SK-N-SH (cell line): ENCODE data around the gene PDE8A. TPM values are rescaled to one million over a fixed set of nuclear protein-coding genes. Genes with fewer than 3 reads are reported as not detected.

Experiments used
- CTCF ChIA-PET: fragments of 300-600, 350-600 bp; formaldehyde crosslinking; extraction: SDS; loops from one replicate; lab custom pipeline; 2021; lab: Yijun Ruan, JAX
- POLR2A ChIA-PET: fragments of 350-600 bp; sonication (Branson Sonifier 250); formaldehyde crosslinking; extraction: SDS; loops from one replicate; lab custom pipeline; 2020; ENCODE audit warnings: antibody characterized with exemption, inconsistent platforms; lab: Yijun Ruan, JAX
- DNase-seq: peaks from one replicate; pipeline ENCODE4 v3.0.0; 2012
- H2AFZ ChIP-seq: fragments of 200-600 bp; sonication (generic); 2 replicates; pipeline ENCODE4 v1.8.1; 2016; ENCODE audit warnings: antibody characterized with exemption, mild to moderate bottlenecking, low read depth
- H3F3A ChIP-seq: fragments of 200-600 bp; sonication (generic); replicated peaks from 2 replicates; pipeline ENCODE3; 2016; ENCODE audit warnings: antibody characterized with exemption, mild to moderate bottlenecking; ENCODE audit not compliant: insufficient read depth
- H3K27ac ChIP-seq, 2 experiments: fragments of 200-500 bp in 1 of 2; fragments of 200-600 bp in 1 of 2; sonication (Bioruptor generic) in 1 of 2; sonication (generic), shearing (Covaris generic) in 1 of 2; 2 replicates each; pipeline versions ENCODE4 v1.5.1 to v1.6.1; 2014 to 2016; ENCODE audit warnings: low read depth in 2 of 2, inconsistent platforms in 1 of 2, low read length in 1 of 2, mild to moderate bottlenecking in 1 of 2, mixed read lengths in 1 of 2
- H3K27me3 ChIP-seq: fragments of 200-600 bp; sonication (generic), shearing (Covaris generic); 2 replicates; pipeline ENCODE4 v1.6.1; 2016; ENCODE audit warnings: mixed run types; ENCODE audit not compliant: insufficient read depth
- H3K36me3 ChIP-seq, 2 experiments: fragments of 200-500 bp in 1 of 2; fragments of 200-600 bp in 1 of 2; sonication (Bioruptor generic) in 1 of 2; sonication (generic) in 1 of 2; replicated peaks in 1 of 2; 2 replicates each; pipeline versions ENCODE3 to v1.5.1; 2014 to 2016; ENCODE audit warnings: low read length in 1 of 2, mild to moderate bottlenecking in 1 of 2; ENCODE audit not compliant: insufficient read depth in 2 of 2, control insufficient read depth in 1 of 2
- H3K4me1 ChIP-seq, 2 experiments: fragments of 200-500 bp in 1 of 2; fragments of 200-600 bp in 1 of 2; sonication (Bioruptor generic) in 1 of 2; sonication (generic), shearing (Covaris generic) in 1 of 2; 2 replicates each; pipeline versions ENCODE4 v1.5.1 to v1.6.1; 2014 to 2016; ENCODE audit warnings: low read depth in 1 of 2, low read length in 1 of 2, mixed run types in 1 of 2; ENCODE audit not compliant: insufficient read depth in 2 of 2, control insufficient read depth in 1 of 2
- H3K4me2 ChIP-seq: fragments of 200-600 bp; sonication (generic), shearing (Covaris generic); 2 replicates; pipeline ENCODE4 v1.6.1; 2017; ENCODE audit warnings: mixed run types
- H3K4me3 ChIP-seq, 2 experiments: fragments of 200-500 bp in 1 of 2; fragments of 200-600 bp in 1 of 2; sonication (Bioruptor generic) in 1 of 2; sonication (generic), shearing (Covaris generic) in 1 of 2; 2 replicates each; pipeline versions ENCODE4 v1.5.1 to v1.8.1; 2014 to 2016; ENCODE audit warnings: low read depth in 2 of 2, inconsistent platforms in 1 of 2, low read length in 1 of 2, mild to moderate bottlenecking in 1 of 2, mixed read lengths in 1 of 2, moderate library complexity in 1 of 2
- H3K79me2 ChIP-seq: fragments of 200-600 bp; sonication (generic); 2 replicates; pipeline ENCODE4 v1.8.1; 2017; ENCODE audit warnings: mild to moderate bottlenecking; ENCODE audit not compliant: insufficient read depth
- H3K9ac ChIP-seq: fragments of 200-600 bp; sonication (generic); 2 replicates; pipeline ENCODE4 v1.6.1; 2017; ENCODE audit warnings: mixed run types
- H3K9me2 ChIP-seq: fragments of 200-600 bp; sonication (generic); 2 replicates; pipeline ENCODE4 v1.6.1; 2017; ENCODE audit warnings: mixed run types
- H3K9me3 ChIP-seq: fragments of 200-600 bp; sonication (generic); 2 replicates; pipeline ENCODE4 v1.6.1; 2017; ENCODE audit warnings: mixed run types, mild to moderate bottlenecking, moderate library complexity
- H4K20me1 ChIP-seq: fragments of 200-600 bp; sonication (generic); 2 replicates; pipeline ENCODE4 v1.6.1; 2017; ENCODE audit warnings: mild to moderate bottlenecking, mixed run types; ENCODE audit not compliant: insufficient read depth
- CHD2 ChIP-seq: fragments of 150-350 bp; IDR thresholded peaks from 2 replicates; pipeline ENCODE4 v1.6.1; 2018; ENCODE audit warnings: low read length; ENCODE audit not compliant: partially characterized antibody
- ELF1 ChIP-seq: IDR thresholded peaks from 2 replicates; pipeline ENCODE4 v1.4.0; 2012
- FOSL2 ChIP-seq: IDR thresholded peaks from 2 replicates; pipeline ENCODE4 v1.4.0; 2012; ENCODE audit warnings: low read depth, mild to moderate bottlenecking, moderate library complexity, borderline replicate concordance
- GABPA ChIP-seq: IDR thresholded peaks from 2 replicates; pipeline ENCODE4 v1.4.0; 2012; ENCODE audit warnings: low read depth, mild to moderate bottlenecking
- GATA2 ChIP-seq: sonication (generic); formaldehyde crosslinking; IDR thresholded peaks from 2 replicates; pipeline ENCODE4 v1.5.0; 2020; ENCODE audit warnings: mild to moderate bottlenecking, missing genetic modification reagents
- JUND ChIP-seq: IDR thresholded peaks from 2 replicates; pipeline ENCODE4 v1.4.0; 2012
- MEF2A ChIP-seq: IDR thresholded peaks from 2 replicates; pipeline ENCODE4 v1.4.0; 2012; ENCODE audit warnings: low read depth, borderline replicate concordance
- NFIC ChIP-seq: IDR thresholded peaks from 2 replicates; pipeline ENCODE4 v1.4.0; 2012; ENCODE audit warnings: borderline replicate concordance
- NRF1 ChIP-seq: IDR thresholded peaks from 2 replicates; pipeline ENCODE4 v1.6.1; 2012; ENCODE audit warnings: low read depth, mild to moderate bottlenecking, low read length
- POLR2AphosphoS5 ChIP-seq: IDR thresholded peaks from 2 replicates; pipeline ENCODE4 v1.6.1; 2012; ENCODE audit warnings: low read depth, low read length
- RCOR1 ChIP-seq: fragments of 150-350 bp; IDR thresholded peaks from 2 replicates; pipeline ENCODE4 v1.6.1; 2017; ENCODE audit warnings: antibody characterized with exemption, low read length
- SMC3 ChIP-seq: IDR thresholded peaks from 2 replicates; pipeline ENCODE4 v1.6.1; 2012; ENCODE audit warnings: low read depth, low read length, improper control_type of control experiment
- TAF1 ChIP-seq: IDR thresholded peaks from 2 replicates; pipeline ENCODE4 v1.6.1; 2012; ENCODE audit warnings: low read depth, mild to moderate bottlenecking, low read length, moderate library complexity, borderline replicate concordance
- TEAD4 ChIP-seq: IDR thresholded peaks from 2 replicates; pipeline ENCODE4 v1.4.0; 2012; ENCODE audit warnings: mild to moderate bottlenecking, borderline replicate concordance; ENCODE audit not compliant: insufficient read depth
- USF2 ChIP-seq: fragments of 150-350 bp; IDR thresholded peaks from 2 replicates; pipeline ENCODE4 v1.6.1; 2017; ENCODE audit warnings: antibody characterized with exemption, low read length, low read depth, borderline replicate concordance
- YY1 ChIP-seq: IDR thresholded peaks from 2 replicates; pipeline ENCODE4 v1.4.0; 2012; ENCODE audit warnings: low read depth, mild to moderate bottlenecking
- ZBTB33 ChIP-seq: IDR thresholded peaks from 2 replicates; pipeline ENCODE4 v1.4.0; 2012; ENCODE audit warnings: low read depth, borderline replicate concordance
- WGBS: methylation state at CpG from one replicate; pipeline ENCODE4 v1.1.6; 2017; ENCODE audit warnings: low lambda C conversion rate; 5-methylcytosine and 5-hydroxymethylcytosine counted together
- polyA plus RNA-seq, 3 experiments: library from polyadenylated mRNA; depleted of rRNA; stranded (reverse); fragments of >200 nt; gene quantifications; 2 replicates each; pipeline ENCODE4 v1.2.3, GENCODE V29; 2012
- TF ChIP-seq, protein P1 (sequence below): fragments of 150-350 bp; IDR thresholded peaks from 2 replicates; pipeline ENCODE4 v1.6.1; 2016; ENCODE audit warnings: mild to moderate bottlenecking, low read depth, low read length

Gene PDE8A
- polyA plus RNA-seq, 1 of the 3 experiments (the other 2 are of a cell fraction), result 13.4 TPM

- no peak for TF ChIP-seq ZBTB33
- no peak for TF ChIP-seq JUND
- TF ChIP-seq TEAD4, result no peak
These were observed 32.1 kb downstream of the PDE8A start (continued) for GRCh38 chr15:85013785-85014184.

- H3K79me2 ChIP-seq, result peaks cover 83% of the 10 kb centered on the region
- CTCF ChIA-PET, result no interaction called here
These were observed 33.3 kb downstream of the PDE8A start for GRCh38 chr15:85014932-85015331.

More at GRCh38 chr15:85014932-85015331, 33.3 kb downstream of the PDE8A start:
- WGBS, result 81% methylated on average over 6 of the region's 6 CpGs
- Histone ChIP-seq H3K27me3 (no peaks in the 10 kb centered on the region), H3K9me2 (no peaks in the 10 kb centered on the region), H2AFZ (no peak overlapping the region), H3K9ac (no peak overlapping the region), H3F3A (no peaks in the 10 kb centered on the region), H3K9me3 (no peaks in the 10 kb centered on the region), H3K27ac (no peak overlapping the region), H3K4me1 (peaks cover 4 to 15% of the 10 kb centered on the region in 2 experiments; a peak in 3 of 4 replicates), H4K20me1 (peaks cover 13% of the 10 kb centered on the region; the same call in 1 of the 2 replicates), H3K4me2 (no peak overlapping the region), H3K36me3 (no peaks in the 10 kb centered on the region), H3K4me3 (no peak overlapping the region)
- TF ChIP-seq MEF2A (no peak), NFIC (no peak), GATA2 (no peak), GABPA (no peak), TAF1 (no peak), ELF1 (no peak), CHD2 (no peak), FOSL2 (no peak), POLR2AphosphoS5 (no peak), SMC3 (no peak), YY1 (no peak), NRF1 (no peak), USF2 (no peak), TEAD4 (no peak), RCOR1 (no peak)
- TF ChIP-seq, protein P1, sequence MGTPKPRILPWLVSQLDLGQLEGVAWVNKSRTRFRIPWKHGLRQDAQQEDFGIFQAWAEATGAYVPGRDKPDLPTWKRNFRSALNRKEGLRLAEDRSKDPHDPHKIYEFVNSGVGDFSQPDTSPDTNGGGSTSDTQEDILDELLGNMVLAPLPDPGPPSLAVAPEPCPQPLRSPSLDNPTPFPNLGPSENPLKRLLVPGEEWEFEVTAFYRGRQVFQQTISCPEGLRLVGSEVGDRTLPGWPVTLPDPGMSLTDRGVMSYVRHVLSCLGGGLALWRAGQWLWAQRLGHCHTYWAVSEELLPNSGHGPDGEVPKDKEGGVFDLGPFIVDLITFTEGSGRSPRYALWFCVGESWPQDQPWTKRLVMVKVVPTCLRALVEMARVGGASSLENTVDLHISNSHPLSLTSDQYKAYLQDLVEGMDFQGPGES, result no peak
- DNase-seq, result no peak
- POLR2A ChIA-PET, result no interaction called here
